Measurements from ENCODE around the gene AFG1L. TPM values are rescaled to one million over a fixed set of nuclear protein-coding genes. Genes with fewer than 3 reads are reported as not detected.
A peak's percentile ranks its signal among the peaks of the same experiment; 100 is the strongest.
"Not testable (repeated sequence)": the region's sequence is repeated elsewhere in the genome, so short reads cannot be mapped to it uniquely, and the experiment has no call there.

AFG1L gene
- total RNA-seq, 4 donors from 2014 or later, result 6.7 to 8.6 (median 7.4) TPM

DNA sequence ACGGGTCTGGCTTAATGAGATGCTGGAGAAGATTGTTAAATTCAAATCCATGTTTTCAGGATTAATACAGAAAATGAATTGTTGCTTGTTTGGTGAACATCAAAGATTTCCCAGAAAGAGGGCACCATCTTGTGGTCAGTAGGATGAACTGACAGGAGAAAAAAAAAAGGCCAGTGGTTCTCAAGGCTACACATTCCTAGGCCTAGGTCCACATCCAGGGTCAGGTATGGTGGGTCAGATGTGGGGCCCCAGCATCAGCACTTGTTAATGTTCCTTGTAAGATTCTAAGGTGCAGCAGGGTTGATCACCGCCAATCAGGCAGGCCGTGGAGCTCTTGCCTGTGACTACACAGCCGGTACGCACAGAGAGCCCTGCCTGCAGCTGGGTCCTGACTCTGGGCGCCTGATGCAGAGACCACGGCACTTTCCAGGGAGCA, 231.9 kb downstream of the AFG1L start:
- Histone ChIP-seq H3K36me3 (no peaks in the 10 kb centered on the region), H3K9me3 (no peaks in the 10 kb centered on the region), H3K27ac (no peak overlapping the region), H3K4me1 (no peaks in the 10 kb centered on the region), H3K27me3 (no peaks in the 10 kb centered on the region), H3K4me3 (replicated peaks in 1 of 3) (no peak overlapping the region)
- TF ChIP-seq, protein P1, sequence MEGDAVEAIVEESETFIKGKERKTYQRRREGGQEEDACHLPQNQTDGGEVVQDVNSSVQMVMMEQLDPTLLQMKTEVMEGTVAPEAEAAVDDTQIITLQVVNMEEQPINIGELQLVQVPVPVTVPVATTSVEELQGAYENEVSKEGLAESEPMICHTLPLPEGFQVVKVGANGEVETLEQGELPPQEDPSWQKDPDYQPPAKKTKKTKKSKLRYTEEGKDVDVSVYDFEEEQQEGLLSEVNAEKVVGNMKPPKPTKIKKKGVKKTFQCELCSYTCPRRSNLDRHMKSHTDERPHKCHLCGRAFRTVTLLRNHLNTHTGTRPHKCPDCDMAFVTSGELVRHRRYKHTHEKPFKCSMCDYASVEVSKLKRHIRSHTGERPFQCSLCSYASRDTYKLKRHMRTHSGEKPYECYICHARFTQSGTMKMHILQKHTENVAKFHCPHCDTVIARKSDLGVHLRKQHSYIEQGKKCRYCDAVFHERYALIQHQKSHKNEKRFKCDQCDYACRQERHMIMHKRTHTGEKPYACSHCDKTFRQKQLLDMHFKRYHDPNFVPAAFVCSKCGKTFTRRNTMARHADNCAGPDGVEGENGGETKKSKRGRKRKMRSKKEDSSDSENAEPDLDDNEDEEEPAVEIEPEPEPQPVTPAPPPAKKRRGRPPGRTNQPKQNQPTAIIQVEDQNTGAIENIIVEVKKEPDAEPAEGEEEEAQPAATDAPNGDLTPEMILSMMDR (IDR thresholded peaks at IDR 0.05), result peak; percentile 59 to 85 (median 84)
- TF ChIP-seq POLR2A (IDR thresholded peaks at IDR 0.05), result no peak
- WGBS, 2 donors, result 69 to 76% methylated on average over 4 to 7 of the region's 7 CpGs
- no peak for DNase-seq
- intact Hi-C loops (cut with DNase I), result loop anchor here (10.0 kb wide), 2 partner anchors 412 to 542 kb away; no protein-coding TSS in a partner anchor

DNA sequence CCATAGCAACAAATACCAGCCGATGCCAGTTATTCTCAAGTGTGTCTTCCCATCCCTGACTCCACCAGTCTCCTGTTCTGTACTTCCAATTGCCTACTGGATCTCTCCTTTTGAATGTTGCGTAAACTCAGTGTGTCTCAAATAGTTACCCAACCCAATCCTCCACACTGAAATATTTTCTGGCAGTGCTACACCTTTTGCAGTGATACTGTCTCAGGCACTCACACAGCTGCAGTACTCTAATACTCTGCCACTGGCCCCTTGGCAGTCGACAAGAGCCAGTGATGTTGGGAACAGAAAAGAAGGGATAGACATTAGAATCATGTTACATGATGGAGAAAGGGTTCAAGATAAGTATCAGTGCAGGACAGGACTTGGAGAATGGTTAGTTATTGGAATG, 234.0 kb downstream of the AFG1L start:
- Histone ChIP-seq H3K9me3 (no peaks in the 10 kb centered on the region), H3K36me3 (no peaks in the 10 kb centered on the region), H3K4me1 (no peaks in the 10 kb centered on the region), H3K27me3 (no peaks in the 10 kb centered on the region), H3K27ac (no peak overlapping the region), H3K4me3 (replicated peaks in 1 of 3) (no peak overlapping the region)
- DNase-seq, result no peak
- WGBS, 2 donors, result 54 to 73% methylated on average over 3 of the region's 3 CpGs
- TF ChIP-seq POLR2A (IDR thresholded peaks at IDR 0.05), result no peak
- TF ChIP-seq, protein P1 (IDR thresholded peaks at IDR 0.05), result no peak
- intact Hi-C loops (cut with DNase I), result loop anchor here (10.0 kb wide), 2 partner anchors 414 to 544 kb away; no protein-coding TSS in a partner anchor

DNA sequence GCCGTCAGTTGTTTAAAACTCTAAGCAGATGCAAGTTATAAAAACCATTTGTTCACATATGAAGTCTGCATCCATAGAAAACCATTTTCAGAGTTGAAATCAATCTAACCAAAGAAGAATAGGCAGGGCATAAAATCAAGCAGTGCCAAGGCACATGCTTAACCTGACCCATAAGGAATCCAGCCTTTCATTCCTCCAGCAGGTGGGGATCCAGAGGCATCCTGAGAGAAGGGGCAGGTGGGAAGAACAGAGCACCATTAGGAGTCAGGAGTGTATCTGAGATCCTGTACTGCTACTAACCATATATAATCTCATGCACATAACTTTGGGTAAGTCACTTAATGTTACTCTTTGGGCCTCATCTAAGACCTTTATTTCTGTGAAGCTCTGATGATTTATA, 236.5 kb downstream of the AFG1L start:
- intact Hi-C loops (cut with DNase I), result no loop called here
- DNase-seq, result no peak
- Histone ChIP-seq H3K9me3 (no peaks in the 10 kb centered on the region), H3K27ac (no peak overlapping the region), H3K4me1 (no peaks in the 10 kb centered on the region), H3K27me3 (no peaks in the 10 kb centered on the region), H3K4me3 (replicated peaks in 1 of 3) (no peak overlapping the region), H3K36me3 (no peaks in the 10 kb centered on the region)
- TF ChIP-seq, protein P1 (IDR thresholded peaks at IDR 0.05), result no peak
- TF ChIP-seq POLR2A (IDR thresholded peaks at IDR 0.05), result no peak
- WGBS, 2 donors, result 96 to 97% methylated on average over 1 of the region's 1 CpG

DNA sequence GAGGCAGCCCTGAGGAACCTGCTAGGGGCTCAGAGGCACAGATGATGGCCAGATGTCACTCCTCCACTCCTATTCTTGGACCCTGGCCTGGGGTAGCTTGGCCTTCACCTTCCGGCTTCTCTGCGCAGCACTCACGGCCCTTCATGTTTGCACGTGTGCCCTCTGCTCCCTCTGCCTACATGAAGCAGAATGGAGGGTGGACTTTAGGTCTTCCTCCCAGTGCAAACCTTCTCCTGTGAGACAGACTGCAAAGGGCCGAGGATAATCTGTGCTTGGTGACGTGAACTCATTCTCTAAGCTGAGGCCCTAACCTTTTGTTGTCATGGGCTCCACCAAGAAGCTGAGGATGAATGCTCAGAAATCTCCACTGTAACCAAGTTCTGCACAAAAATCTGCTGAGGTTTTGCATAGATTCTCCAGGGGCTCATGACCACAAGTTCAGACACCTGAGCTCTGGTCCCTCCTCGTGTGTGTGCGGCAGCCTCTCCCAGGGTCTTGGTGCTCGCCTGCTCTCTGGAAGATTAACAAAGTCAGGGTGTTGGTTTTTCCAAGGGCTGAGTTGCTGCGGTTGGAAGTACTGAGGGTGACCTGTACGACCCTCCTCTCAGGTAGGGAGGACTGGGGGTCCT, 240.4 kb downstream of the AFG1L start:
- H3K4me1 ChIP-seq, result no peaks in the 10 kb centered on the region
- no peak for DNase-seq
- intact Hi-C loops (cut with DNase I), result no loop called here
- no peaks in the 10 kb centered on the region for H3K27me3 ChIP-seq
- no peaks in the 10 kb centered on the region for H3K36me3 ChIP-seq
- H3K27ac ChIP-seq, result no peak overlapping the region
- 87 to 89% methylated on average over 10 to 11 of the region's 11 CpGs for WGBS, 2 donors
- no peak overlapping the region for H3K4me3 ChIP-seq (replicated peaks in 1 of 3)
- H3K9me3 ChIP-seq, result no peaks in the 10 kb centered on the region
- TF ChIP-seq, protein P1 (IDR thresholded peaks at IDR 0.05), result no peak
- TF ChIP-seq POLR2A (IDR thresholded peaks at IDR 0.05), result no peak

DNA sequence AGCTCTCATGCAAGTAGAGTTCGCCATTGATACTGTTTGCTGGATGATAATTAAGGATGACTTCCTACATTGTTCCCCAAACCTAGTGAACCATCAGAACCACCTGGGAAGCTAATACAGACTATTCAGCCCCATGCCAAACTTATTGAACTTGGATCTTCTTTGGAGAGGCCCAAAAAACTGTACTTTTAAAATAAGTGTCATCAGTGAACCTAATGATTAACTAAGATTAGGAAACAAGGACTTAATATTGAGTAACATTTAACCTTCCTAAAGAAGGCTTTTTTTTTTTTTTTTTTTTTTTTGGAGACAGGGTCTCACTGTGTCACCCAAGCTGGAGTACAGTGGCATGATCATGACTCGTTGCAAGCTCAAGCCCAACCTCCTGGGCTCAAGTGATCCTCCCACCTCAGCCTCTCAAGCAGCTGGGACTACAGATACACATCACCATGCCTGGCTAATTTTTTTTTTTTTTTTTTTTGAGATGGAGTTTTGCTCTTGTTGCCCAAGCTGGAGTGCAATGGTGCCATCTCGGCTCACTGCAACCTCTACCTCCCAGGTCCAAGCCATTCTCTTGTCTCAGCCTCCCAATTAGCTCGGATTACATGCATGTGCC, 241.2 kb downstream of the AFG1L start:
- H3K27me3 ChIP-seq; DNase-seq; H3K4me1 ChIP-seq; H3K9me3 ChIP-seq; intact Hi-C loops (cut with DNase I); H3K36me3 ChIP-seq; H3K4me3 ChIP-seq (replicated peaks in 1 of 3); H3K27ac ChIP-seq: not testable (repeated sequence)
- WGBS, 2 donors, result 92 to 95% methylated on average over 4 of the region's 4 CpGs
